Mucosa of rectum (tissue), 2 donors: ENCODE measurements around the gene DYNAP.

Source experiments
- H3K27ac ChIP-seq, 2 donors: one replicate each; pipeline ENCODE4 v1.7.0; 2013; ENCODE audit warnings: inconsistent platforms in 2 of 2, low read depth in 2 of 2, low read length in 2 of 2
- H3K27me3 ChIP-seq, 2 donors: one replicate each; pipeline ENCODE4 v1.7.0; 2013; ENCODE audit warnings: low read length in 2 of 2; ENCODE audit not compliant: control insufficient read depth in 2 of 2, insufficient read depth in 2 of 2
- H3K36me3 ChIP-seq, 2 donors: one replicate each; pipeline ENCODE4 v1.7.0; 2013; ENCODE audit warnings: low read length in 2 of 2; ENCODE audit not compliant: control insufficient read depth in 2 of 2, insufficient read depth in 2 of 2
- H3K4me1 ChIP-seq, 2 donors: one replicate each; pipeline ENCODE4 v1.7.0; 2013; ENCODE audit warnings: low read length in 2 of 2, mild to moderate bottlenecking in 1 of 2; ENCODE audit not compliant: control insufficient read depth in 2 of 2, insufficient read depth in 2 of 2
- H3K4me3 ChIP-seq, 2 donors: one replicate each; pipeline ENCODE4 v1.7.0; 2013; ENCODE audit warnings: low read length in 2 of 2
- H3K9ac ChIP-seq, 2 donors: one replicate each; pipeline ENCODE4 v1.7.0; 2013; ENCODE audit warnings: low read length in 2 of 2, low read depth in 1 of 2, mild to moderate bottlenecking in 1 of 2
- H3K9me3 ChIP-seq, 2 donors: one replicate each; pipeline ENCODE4 v1.7.0; 2013; ENCODE audit warnings: low read length in 2 of 2; ENCODE audit not compliant: control insufficient read depth in 2 of 2
- donor health status: healthy.
- donor health status: Normal muscosa, but diverticular disease.

Gene DYNAP

DNA sequence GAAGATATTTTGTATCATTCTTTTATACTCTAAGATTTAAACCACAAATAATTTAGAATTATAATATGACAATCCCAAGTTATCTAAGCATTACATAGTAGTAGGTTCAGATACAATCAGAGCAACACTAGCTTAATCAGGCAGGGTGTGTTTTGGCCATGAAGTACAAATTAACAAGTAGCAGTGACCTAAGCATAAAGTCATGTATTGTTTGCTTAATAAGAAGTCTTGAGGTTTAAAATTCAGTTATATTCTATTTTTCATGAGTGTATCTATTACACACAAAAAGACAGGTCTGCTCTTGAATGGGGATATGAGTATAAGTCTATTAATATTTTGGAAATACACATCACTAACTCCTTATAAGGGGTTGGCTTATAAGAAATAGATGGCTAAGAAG is 39.9 kb downstream of the DYNAP start:
- H3K9ac ChIP-seq, result no peak overlapping the region
- no peak overlapping the region for H3K27ac ChIP-seq
- no peaks in the 10 kb centered on the region for H3K27me3 ChIP-seq
- H3K4me1 ChIP-seq, result no peaks in the 10 kb centered on the region
- H3K4me3 ChIP-seq, result no peak overlapping the region
- no peaks in the 10 kb centered on the region for H3K9me3 ChIP-seq
- no peaks in the 10 kb centered on the region for H3K36me3 ChIP-seq

DNA sequence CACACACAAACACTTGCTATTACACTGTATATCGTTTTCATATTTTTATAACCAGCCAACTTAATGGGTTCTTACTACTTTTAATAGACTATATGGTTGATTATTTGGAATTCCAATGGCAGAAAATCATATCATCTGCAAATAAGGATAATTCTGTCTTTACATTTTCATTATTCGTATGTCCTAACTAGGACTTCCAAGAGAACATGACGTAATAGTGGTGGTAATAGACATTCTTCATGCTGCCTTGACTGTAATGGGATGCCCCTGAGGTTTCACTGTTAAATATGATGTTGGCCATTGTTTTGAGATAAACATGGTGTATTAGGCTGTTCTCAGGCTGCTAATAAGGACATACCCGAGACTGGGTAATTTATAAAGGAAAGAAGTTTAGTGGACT is 45.2 kb downstream of the DYNAP start:
- Histone ChIP-seq H3K27ac (no peak overlapping the region), H3K9me3 (no peaks in the 10 kb centered on the region), H3K9ac (no peak overlapping the region), H3K36me3 (no peaks in the 10 kb centered on the region), H3K4me1 (no peaks in the 10 kb centered on the region), H3K27me3 (no peaks in the 10 kb centered on the region), H3K4me3 (no peak overlapping the region)

- H3K27me3 ChIP-seq, result no peaks in the 10 kb centered on the region
- no peak overlapping the region for H3K27ac ChIP-seq
- no peaks in the 10 kb centered on the region for H3K9me3 ChIP-seq
- H3K9ac ChIP-seq, result no peak overlapping the region
- no peaks in the 10 kb centered on the region for H3K4me1 ChIP-seq
- H3K4me3 ChIP-seq, result no peak overlapping the region
- H3K36me3 ChIP-seq, result no peaks in the 10 kb centered on the region
Measured at GRCh38 chr18:54641734-54642133, 50.7 kb downstream of the DYNAP start.

- Histone ChIP-seq H3K9me3 (no peaks in the 10 kb centered on the region), H3K27ac (no peak overlapping the region), H3K9ac (no peak overlapping the region), H3K4me3 (no peak overlapping the region), H3K36me3 (no peaks in the 10 kb centered on the region), H3K4me1 (no peaks in the 10 kb centered on the region), H3K27me3 (no peaks in the 10 kb centered on the region)
Measured at GRCh38 chr18:54647176-54647575, 56.1 kb downstream of the DYNAP start.
